K562 (cell line): ENCODE measurements around the gene UBE3D.

Experiments
- CTCF ChIP-seq, 3 experiments: IDR thresholded peaks in 2 of 3; conservative IDR thresholded peaks in 1 of 3; 2 replicates each; pipeline ENCODE4 v1.5.1; 2011 to 2012; ENCODE audit warnings: low read length in 3 of 3, mild to moderate bottlenecking in 3 of 3, control low read depth in 2 of 3, improper control_type of control experiment in 1 of 3, inconsistent platforms in 1 of 3, low read depth in 1 of 3, mixed read lengths in 1 of 3, moderate library complexity in 1 of 3; ENCODE audit not compliant: insufficient read depth in 2 of 3
- MXI1 ChIP-seq: IDR thresholded peaks from 2 replicates; pipeline ENCODE4 v1.6.1; 2011; ENCODE audit warnings: low read depth, mild to moderate bottlenecking, improper control_type of control experiment, low read length

- TF ChIP-seq CTCF (IDR thresholded peaks at IDR 0.05 in 2 of 3, conservative IDR thresholded peaks at IDR 0.05 in 1 of 3; ENCODE audit: insufficient read depth in 2 of 3, low read depth in 1 of 3, low read length in 3 of 3) (no peak), MXI1 (no peak)
Observed at GRCh38 chr6:82963191-82963925, 102.3 kb downstream of the UBE3D start.
